Activated naive CD4-positive, alpha-beta T cell treated with anti-CD3 and anti-CD28 coated beads, Interleukin-2, amount 10 ng/mL, durations not matched to agents 7 days and 5 days (primary cell): Measurements from ENCODE around the gene TRAF3IP3.

ENCODE experiments used
- CTCF ChIA-PET: fragments of 350-600 bp; sonication (Branson Sonifier 250); formaldehyde crosslinking; loops from one replicate; lab custom pipeline; 2021; ENCODE audit warnings: antibody characterized with exemption; lab: Charles Lee
- DNase-seq: peaks from one replicate; pipeline ENCODE4 v3.0.0-alpha.2; 2020
- H3K27ac Mint-ChIP-seq: one replicate; pipeline ENCODE4 v1.8.0; 2021; ENCODE audit warnings: mild to moderate bottlenecking, moderate library complexity, mixed read lengths
- H3K27me3 Mint-ChIP-seq: one replicate; pipeline ENCODE4 v1.8.0; 2021; ENCODE audit warnings: mild to moderate bottlenecking, mixed read lengths
- H3K36me3 Mint-ChIP-seq: one replicate; pipeline ENCODE4 v1.8.0; 2021; ENCODE audit warnings: mixed read lengths
- H3K4me1 Mint-ChIP-seq: one replicate; pipeline ENCODE4 v1.8.0; 2021; ENCODE audit warnings: mixed read lengths
- H3K4me3 Mint-ChIP-seq: one replicate; pipeline ENCODE4 v1.8.0; 2021; ENCODE audit warnings: mild to moderate bottlenecking, moderate library complexity, mixed read lengths
- H3K9me3 Mint-ChIP-seq: one replicate; pipeline ENCODE4 v1.8.0; 2021; ENCODE audit warnings: mixed read lengths

TRAF3IP3 gene

DNA sequence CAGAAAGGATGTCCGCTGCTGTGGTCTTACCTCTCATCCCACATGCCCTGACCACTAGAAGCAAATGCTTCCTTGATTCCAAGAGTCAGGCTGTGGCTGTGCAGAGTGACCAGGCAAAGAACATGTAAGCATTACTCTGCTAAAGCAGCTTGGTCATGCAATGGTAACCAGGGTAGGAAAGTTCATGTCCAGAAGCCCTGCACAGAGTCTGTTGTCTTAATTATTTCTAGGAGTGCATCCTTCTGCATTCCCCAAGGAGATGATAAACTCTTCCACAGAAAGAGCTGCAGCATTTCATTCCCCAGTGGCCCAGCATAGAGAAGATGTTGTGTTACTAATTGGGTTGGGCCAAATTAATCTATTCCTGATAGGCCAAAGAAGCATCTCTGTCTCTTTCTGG, 61.8 kb downstream of the TRAF3IP3 start:
- Mint-ChIP-seq H3K4me1 (peaks cover 2% of the 10 kb centered on the region), H3K36me3 (no peaks in the 10 kb centered on the region), H3K27ac (no peak overlapping the region), H3K9me3 (no peaks in the 10 kb centered on the region), H3K27me3 (peaks cover 44% of the 10 kb centered on the region), H3K4me3 (no peak overlapping the region)
- CTCF ChIA-PET, result interaction anchor here (1.2 kb wide), 1 partner anchor 10 kb away, joined by 4 read pairs; the partner anchor contains the start of gene UTP25
- DNase-seq, result no peak

DNA sequence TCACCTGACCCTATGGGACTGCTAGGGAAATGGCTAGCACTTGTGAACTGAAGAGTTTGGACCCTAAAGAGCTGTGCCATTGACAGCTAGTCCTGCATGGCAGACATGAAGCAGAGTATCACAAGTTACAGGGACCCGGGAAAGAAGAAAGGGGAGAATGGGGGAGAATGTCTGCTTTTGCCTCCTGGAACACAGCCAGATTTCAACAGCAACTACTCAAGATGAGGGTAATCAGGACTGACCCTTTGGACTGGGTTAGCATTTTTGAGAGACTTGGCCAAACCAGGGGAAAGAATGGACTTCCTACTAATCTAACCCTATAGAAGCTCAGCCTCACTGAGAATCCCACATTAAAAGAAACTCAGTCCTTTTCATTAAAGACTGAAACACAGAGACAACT, 63.2 kb downstream of the TRAF3IP3 start:
- Mint-ChIP-seq H3K27me3 (peaks cover 49% of the 10 kb centered on the region), H3K4me1 (peaks cover 8% of the 10 kb centered on the region), H3K9me3 (no peaks in the 10 kb centered on the region), H3K4me3 (no peak overlapping the region), H3K36me3 (no peaks in the 10 kb centered on the region), H3K27ac (no peak overlapping the region)
- no peak for DNase-seq
- CTCF ChIA-PET, result interaction anchor here (0.8 to 0.9 kb wide), 3 partner anchors 8 to 75 kb away, joined by 3 read pairs; partner anchors contain the start of gene UTP25

DNA sequence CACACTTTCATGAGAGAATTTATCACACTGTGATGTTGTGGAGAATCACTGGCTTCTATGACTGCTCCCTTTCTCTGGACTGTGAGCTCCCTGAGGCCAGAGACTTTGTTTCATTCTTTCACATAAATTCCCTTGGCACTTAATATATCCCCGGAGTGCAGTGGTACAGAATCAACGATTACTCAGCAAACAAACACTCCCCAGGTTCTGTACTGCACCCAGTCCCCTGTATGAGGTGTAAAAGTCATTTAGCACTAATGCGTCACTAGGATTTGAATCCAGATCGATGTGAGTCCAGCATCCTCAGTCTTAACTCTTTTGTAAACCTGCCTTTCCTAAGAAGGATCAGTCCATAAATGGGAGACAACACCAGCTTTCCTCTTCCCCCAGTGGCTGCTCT, 65.1 kb downstream of the TRAF3IP3 start:
- Mint-ChIP-seq H3K36me3 (no peaks in the 10 kb centered on the region), H3K4me3 (no peak overlapping the region), H3K9me3 (no peaks in the 10 kb centered on the region), H3K4me1 (peaks cover 8% of the 10 kb centered on the region), H3K27ac (no peak overlapping the region), H3K27me3 (peaks cover 52% of the 10 kb centered on the region)
- no peak for DNase-seq
- CTCF ChIA-PET, result interaction anchor here (1.5 to 5.1 kb wide), 3 partner anchors 13 to 169 kb away, joined by 4 to 48 read pairs (median 11); partner anchors contain the start of genes IRF6 and LAMB3

DNA sequence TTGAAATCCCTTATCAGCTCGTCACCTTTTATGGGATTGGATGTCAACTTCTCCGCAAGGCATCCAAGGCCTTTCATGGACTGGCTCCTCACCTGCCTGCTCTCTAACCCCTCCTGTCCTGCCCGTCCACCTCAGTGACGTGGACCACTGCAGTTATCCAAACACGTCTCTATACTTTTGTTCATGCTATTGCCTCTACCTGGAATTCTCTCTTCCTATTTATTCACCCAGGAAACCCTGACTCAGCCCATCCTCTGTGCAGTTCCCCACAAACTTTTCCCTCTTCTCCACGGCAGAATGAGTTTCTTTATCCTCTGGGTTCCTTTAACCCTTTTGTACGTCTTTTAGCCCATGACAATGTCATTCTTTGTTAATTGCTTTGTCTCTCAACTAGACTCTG, 66.9 kb downstream of the TRAF3IP3 start:
- H3K27me3 Mint-ChIP-seq, result peaks cover 48% of the 10 kb centered on the region
- peaks cover 17% of the 10 kb centered on the region for H3K4me1 Mint-ChIP-seq
- H3K4me3 Mint-ChIP-seq, result no peak overlapping the region
- no peaks in the 10 kb centered on the region for H3K36me3 Mint-ChIP-seq
- no peak for DNase-seq
- CTCF ChIA-PET, result interaction anchor here (0.7 to 5.1 kb wide), 22 partner anchors 8 to 256 kb away, joined by 3 to 48 read pairs (median 4); partner anchors contain the start of genes C1orf74, IRF6 and LAMB3
- H3K27ac Mint-ChIP-seq, result no peak overlapping the region
- H3K9me3 Mint-ChIP-seq, result no peaks in the 10 kb centered on the region

DNA sequence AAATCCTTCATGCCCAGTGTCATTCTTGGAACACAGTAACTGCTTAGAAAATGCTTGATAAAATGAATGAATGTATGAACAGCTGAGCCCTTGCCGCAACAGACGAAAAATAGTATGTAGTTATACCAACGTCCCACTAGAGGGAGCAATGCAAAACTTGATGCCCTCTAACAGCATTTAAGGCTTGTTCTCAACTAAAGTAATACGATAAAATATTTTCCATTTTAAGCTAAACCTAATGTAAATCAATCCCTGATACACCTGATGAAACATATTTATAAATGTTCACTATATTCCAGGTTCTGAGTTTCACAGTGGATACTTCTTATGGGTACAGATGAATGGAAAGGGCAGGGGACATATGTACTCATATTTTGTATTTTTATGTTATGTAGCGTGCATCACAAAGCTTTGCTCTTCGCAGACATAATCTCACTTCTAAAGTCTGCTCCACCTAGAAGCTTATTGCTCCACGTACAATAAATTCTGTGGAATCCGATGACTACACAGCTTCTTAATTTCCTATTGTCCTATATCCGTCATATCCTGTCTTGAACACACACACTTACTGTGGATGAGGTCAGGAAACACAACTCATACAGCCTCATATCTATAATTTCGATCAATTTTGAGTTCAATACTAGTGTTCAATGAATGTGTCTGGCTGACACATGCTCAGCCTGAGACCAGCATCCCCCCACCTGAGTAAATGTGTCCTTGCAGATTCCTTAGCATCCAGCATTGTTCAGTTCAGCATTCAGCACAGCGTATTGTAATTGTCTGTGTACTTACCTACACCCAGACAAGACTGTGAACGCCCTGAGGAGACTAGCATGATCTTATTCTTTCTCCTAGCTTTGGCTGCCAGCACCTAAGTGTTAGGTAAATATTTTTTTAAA, 67.5 kb downstream of the TRAF3IP3 start:
- DNase-seq, result no peak

DNA sequence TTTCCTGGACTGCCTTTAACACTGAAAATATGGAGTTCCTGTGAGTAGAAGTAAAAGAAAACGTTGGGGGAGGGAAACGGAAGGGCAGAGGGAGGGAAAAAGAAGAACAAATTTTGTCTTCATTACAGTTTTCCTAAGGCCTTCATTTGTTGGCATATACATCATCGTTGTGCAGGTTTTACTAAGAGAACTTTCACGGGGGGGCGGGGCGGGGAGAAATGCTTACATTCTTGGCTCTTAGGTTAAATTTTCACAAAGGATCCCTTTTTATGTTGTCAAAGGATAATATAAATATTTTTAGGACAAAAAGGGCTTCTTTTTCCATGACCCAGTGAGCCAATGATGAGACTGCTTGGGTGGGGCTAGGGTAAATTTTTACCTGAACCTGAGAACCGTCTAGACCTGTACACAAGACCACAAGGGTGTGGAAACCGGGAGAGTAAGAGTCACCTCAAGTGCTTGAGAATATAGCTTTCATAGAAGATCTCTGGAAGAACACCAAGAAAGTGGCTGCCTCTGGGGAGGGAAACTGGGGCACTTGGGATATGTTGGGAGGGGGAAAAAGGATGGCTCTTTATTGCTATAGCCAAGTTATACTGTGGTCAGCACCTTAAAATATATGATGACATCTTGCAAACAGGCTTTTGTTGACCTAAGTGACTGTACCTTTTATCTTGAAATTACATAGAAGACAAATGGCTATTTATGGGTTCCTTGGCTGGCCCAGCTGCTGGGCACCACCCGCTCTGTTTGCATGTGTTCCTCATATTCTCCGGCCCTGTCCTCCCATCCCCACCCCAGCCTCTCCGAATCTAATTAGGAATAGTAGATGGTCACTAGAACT, 70.0 kb downstream of the TRAF3IP3 start:
- H3K4me3 Mint-ChIP-seq, result no peak overlapping the region
- peaks cover 5% of the 10 kb centered on the region for H3K36me3 Mint-ChIP-seq
- CTCF ChIA-PET, result interaction anchor here (0.9 to 1.6 kb wide), 3 partner anchors 10 to 70 kb away, joined by 3 to 5 read pairs (median 4); partner anchors contain the start of gene TRAF3IP3
- H3K9me3 Mint-ChIP-seq, result no peaks in the 10 kb centered on the region
- DNase-seq, result no peak
- H3K27ac Mint-ChIP-seq, result no peak overlapping the region
- H3K27me3 Mint-ChIP-seq, result peaks cover 27% of the 10 kb centered on the region
- peaks cover 40% of the 10 kb centered on the region for H3K4me1 Mint-ChIP-seq

More for the DNA sequence above, 67.5 kb downstream of the TRAF3IP3 start:
- Mint-ChIP-seq H3K36me3 (peaks cover 1% of the 10 kb centered on the region), H3K27ac (no peak overlapping the region), H3K27me3 (peaks cover 47% of the 10 kb centered on the region), H3K9me3 (no peaks in the 10 kb centered on the region), H3K4me3 (no peak overlapping the region), H3K4me1 (peaks cover 22% of the 10 kb centered on the region)
- CTCF ChIA-PET, result interaction anchor here (0.7 to 5.1 kb wide), 25 partner anchors 9 to 257 kb away, joined by 3 to 48 read pairs (median 4); partner anchors contain the start of genes C1orf74 and IRF6

DNA sequence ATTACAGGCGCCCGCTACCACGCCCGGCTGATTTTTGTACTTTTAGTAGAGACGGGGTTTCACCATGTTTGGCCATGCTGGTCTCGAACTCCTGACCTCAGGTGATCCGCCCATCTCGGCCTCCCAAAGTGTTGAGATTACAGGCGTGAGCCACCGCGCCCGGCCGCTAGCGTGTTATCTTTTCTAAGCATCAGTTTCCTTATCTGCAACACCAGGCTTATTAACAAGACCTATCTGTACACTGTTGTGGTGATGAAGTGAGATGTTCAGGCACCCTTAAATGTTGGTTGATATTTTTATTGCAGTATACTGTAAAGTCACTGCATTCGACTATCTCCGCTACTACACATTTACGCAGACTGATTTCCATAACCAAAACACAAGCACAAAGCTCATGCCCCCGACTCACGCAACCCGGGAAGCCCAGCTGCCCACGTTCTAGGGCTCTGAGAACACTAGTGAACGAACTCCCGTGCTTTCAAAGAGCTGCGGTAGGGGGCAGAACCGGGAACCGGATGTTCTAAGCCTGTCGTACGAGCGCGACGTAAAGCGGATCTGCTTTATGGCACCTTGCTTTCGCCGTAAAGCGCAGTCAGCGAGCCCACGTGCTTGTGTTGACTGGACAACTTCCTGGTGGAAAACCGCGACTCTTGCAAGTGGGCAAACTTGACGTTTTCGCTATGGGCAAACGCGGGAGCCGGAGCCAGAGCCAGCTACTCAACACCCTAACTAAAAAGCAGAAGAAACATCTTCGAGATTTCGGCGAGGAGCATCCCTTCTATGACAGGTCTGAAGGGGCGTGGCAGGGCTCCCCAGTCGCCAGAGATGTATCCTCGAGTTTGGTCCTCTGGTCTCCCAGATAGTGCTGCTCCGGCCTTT, 71.8 kb downstream of the TRAF3IP3 start, which contains the start of gene UTP25:
UTP25 (plus strand) TSS at position 589 of the 879 bp plus-strand sequence; CDS start at position 681, 92 bp downstream.
- Mint-ChIP-seq H3K4me3 (peak within 1 kb of the TSS; percentile 90), H3K9me3 (no peaks in the 10 kb centered on the region)

DNA sequence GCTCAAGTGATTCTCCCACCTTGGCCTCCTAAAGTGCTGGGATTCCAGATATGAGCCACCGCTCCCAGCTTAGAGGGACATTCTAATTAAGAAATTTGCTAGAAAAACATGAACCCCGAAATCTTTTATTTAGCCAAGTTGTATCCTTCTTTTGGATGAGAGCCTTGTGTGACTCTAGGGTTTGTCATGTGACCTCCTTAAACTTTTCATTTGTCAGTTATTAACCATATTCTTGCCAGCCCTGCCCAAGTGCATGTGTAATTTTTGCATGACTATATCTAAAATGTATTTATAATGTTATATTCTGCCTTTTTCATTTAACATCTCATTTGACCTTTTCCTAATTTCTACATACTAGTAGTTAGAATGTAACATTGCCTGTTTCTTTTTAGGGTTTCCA, 73.9 kb downstream of the TRAF3IP3 start:
- peaks cover 36% of the 10 kb centered on the region for H3K36me3 Mint-ChIP-seq
- no peak overlapping the region for H3K27ac Mint-ChIP-seq
- DNase-seq, result no peak
- H3K4me1 Mint-ChIP-seq, result peaks cover 32% of the 10 kb centered on the region
- H3K9me3 Mint-ChIP-seq, result no peaks in the 10 kb centered on the region
- CTCF ChIA-PET, result no interaction called here
- H3K27me3 Mint-ChIP-seq, result peaks cover 7% of the 10 kb centered on the region
- peak overlapping the region; percentile 90 for H3K4me3 Mint-ChIP-seq

More for the DNA sequence above, 71.8 kb downstream of the TRAF3IP3 start, which contains the start of gene UTP25:
- DNase-seq, result peak; percentile 95
- Mint-ChIP-seq H3K4me1 (peaks cover 39% of the 10 kb centered on the region), H3K36me3 (peaks cover 18% of the 10 kb centered on the region), H3K27me3 (peaks cover 15% of the 10 kb centered on the region), H3K27ac (peak within 1 kb of the TSS; percentile 93)
- CTCF ChIA-PET, result interaction anchor here (0.7 to 1.6 kb wide), 9 partner anchors 9 to 100 kb away, joined by 3 to 5 read pairs (median 3); no protein-coding TSS in a partner anchor

DNA sequence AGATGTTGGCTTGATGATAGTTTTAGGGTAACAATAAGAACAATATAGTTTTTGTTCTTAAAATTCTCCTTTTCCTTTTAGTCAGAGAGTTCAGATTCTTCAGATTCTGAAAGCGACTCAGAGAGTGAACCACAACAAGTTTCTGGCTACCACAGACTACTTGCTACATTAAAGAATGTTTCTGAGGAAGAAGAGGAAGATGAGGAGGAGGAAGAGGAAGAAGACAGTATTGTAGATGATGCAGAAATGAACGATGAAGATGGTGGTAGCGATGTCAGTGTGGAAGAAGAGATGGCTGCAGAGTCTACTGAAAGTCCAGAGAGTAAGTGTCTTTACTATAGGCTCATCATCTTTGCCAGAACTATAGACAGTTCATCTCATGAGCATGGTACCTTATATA, 74.9 kb downstream of the TRAF3IP3 start:
- DNase-seq, result no peak
- Mint-ChIP-seq H3K4me3 (no peak overlapping the region), H3K27me3 (peaks cover 6% of the 10 kb centered on the region), H3K9me3 (no peaks in the 10 kb centered on the region), H3K4me1 (peaks cover 32% of the 10 kb centered on the region), H3K27ac (no peak overlapping the region), H3K36me3 (peaks cover 42% of the 10 kb centered on the region)
- CTCF ChIA-PET, result no interaction called here

DNA sequence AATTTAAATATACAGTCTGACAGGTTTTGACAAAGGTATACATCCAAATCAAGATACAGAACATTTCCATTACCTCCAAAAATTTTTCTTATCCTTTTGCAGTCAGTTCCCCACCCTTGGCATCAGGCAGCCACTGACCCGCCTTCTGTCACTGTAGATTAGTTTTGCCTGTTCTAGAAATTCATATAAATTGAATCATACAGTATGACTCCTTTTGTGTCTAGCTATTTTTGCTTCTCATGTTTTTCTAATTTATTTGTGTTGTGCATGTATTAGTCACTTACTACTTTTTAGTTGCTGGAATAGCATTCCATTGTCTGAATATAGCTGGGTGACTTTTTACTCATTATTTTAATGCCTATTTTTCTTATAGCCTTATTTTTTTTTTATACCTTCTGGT, 75.8 kb downstream of the TRAF3IP3 start:
- no peak overlapping the region for H3K27ac Mint-ChIP-seq
- no peak for DNase-seq
- H3K4me1 Mint-ChIP-seq, result peaks cover 32% of the 10 kb centered on the region
- CTCF ChIA-PET, result interaction anchor here (0.6 kb wide), 1 partner anchor 85 kb away, joined by 3 read pairs; no protein-coding TSS in a partner anchor
- H3K9me3 Mint-ChIP-seq, result no peaks in the 10 kb centered on the region
- H3K36me3 Mint-ChIP-seq, result peaks cover 45% of the 10 kb centered on the region
- H3K27me3 Mint-ChIP-seq, result no peaks in the 10 kb centered on the region
- H3K4me3 Mint-ChIP-seq, result no peak overlapping the region
